GM12875 (cell line): ENCODE measurements around the gene GHRL.

Experiments used
- H3K4me3 ChIP-seq: one replicate; pipeline ENCODE4 v1.5.1; 2011; ENCODE audit warnings: low read depth, low read length, control low read depth
- CTCF ChIP-seq: IDR thresholded peaks from 2 replicates; pipeline ENCODE4 v1.5.1; 2011; ENCODE audit warnings: low read depth, mild to moderate bottlenecking, control low read depth, inconsistent platforms, low read length, moderate library complexity, borderline replicate concordance; ENCODE audit not compliant: insufficient read depth

Gene GHRL

GRCh38 chr3:10292505-10293419 lies at the start of gene GHRL:
GHRL (minus strand) TSS chr3:10292947; CDS start chr3:10290180, 2,767 bp downstream.
- no peak for TF ChIP-seq CTCF
- H3K4me3 ChIP-seq = peak within 1 kb of the TSS; percentile 44

DNA sequence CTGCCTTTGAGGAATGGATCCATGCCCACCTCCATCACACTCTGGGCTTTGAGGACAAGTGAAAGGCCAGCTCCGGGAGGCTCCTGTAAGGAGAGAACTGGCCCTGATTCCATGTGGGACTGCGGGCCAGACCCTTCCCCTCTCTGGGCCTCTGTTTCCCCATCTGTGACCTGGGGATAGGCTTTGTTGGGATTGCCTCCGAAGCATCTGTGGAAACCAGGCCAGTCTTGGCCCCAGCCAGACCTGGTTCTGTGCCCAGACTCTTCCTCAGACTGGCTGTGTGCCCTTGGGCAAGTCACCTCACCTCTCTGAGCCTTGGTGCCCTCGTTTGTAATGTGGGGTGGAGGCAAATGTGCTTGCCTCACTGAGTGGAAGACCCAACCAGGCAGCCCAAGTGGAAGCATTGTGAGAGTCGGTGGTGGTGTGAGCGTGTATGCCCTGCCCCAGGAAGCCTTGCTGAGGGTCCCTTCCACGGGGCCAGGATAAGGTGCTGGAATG lies 49.2 kb upstream of the GHRL start:
- no peak overlapping the region for H3K4me3 ChIP-seq
- no peak for TF ChIP-seq CTCF

GRCh38 chr3:10340476-10340875 lies 47.7 kb upstream of the GHRL start:
- TF ChIP-seq CTCF = no peak

GRCh38 chr3:10340046-10340445 lies 47.3 kb upstream of the GHRL start:
- no peak for TF ChIP-seq CTCF
- no peak overlapping the region for H3K4me3 ChIP-seq

More at GRCh38 chr3:10340476-10340875, 47.7 kb upstream of the GHRL start:
- H3K4me3 ChIP-seq = no peak overlapping the region

- no peak for TF ChIP-seq CTCF
- H3K4me3 ChIP-seq = no peak overlapping the region
These were observed 46.7 kb upstream of the GHRL start for GRCh38 chr3:10339376-10339955.

DNA sequence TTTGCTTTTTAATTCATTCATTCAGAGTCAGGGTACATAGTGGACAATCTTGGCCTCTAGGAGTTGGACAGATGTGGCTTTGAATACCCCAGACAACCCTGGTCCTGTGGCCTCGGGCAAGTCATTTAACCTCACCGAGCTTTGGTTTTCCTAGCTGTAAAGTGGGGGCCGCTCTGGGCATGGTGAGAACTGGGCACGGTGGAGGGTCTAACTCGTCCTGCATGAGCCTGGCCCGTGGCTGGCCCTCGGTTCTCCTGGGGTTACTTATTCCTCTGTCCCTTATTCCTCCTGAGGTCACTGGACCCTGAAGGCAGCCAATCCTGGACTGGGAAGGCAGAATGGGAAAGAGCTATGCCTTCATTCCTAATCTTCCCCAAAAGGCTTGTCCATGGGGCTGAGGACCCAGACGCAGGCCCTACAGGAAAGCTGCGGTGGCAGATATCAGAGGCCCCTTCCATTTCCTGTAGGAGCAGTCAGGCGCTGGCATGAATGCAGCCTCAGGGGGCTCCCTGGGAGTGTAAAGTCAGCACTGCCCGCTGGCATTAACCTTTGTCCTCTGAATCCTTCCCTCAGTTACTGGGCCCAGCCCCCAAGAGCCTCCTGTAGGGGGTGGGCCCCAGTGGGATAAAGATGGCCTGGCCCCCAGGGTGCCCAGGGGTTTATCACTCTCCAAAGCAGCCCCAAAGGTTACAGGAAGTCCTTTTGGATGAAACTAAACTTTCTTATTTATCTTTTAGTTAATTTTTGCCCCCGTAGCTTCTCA lies 46.0 kb upstream of the GHRL start:
- no peak for TF ChIP-seq CTCF
- H3K4me3 ChIP-seq = no peak overlapping the region
